Activated T-cell treated with anti-CD3 and anti-CD28 coated beads, Interleukin-2, amount 50 U/mL, for 72 hours (primary cell): ENCODE measurements around the gene POLR2H. TPM values are rescaled to one million over a fixed set of nuclear protein-coding genes. Genes with fewer than 3 reads are reported as not detected.

Source experiments
- ATAC-seq, 2 donors: fragments of 150-1000 bp; cut with Tn5 transposase; replicated peaks in 1 of 2; 2 replicates each; pipeline ENCODE4 v1.10.0; 2021; ENCODE audit warnings: moderate library complexity in 2 of 2, mild to moderate bottlenecking in 1 of 2
- DNase-seq, 2 donors: peaks; one replicate each; pipeline ENCODE4 v3.0.0; 2021 to 2022; ENCODE audit warnings: mixed read lengths in 1 of 2
- H3K27ac Mint-ChIP-seq: one replicate; pipeline ENCODE4 v1.8.0; 2022; ENCODE audit warnings: mild to moderate bottlenecking, moderate library complexity, mixed read lengths
- H3K27me3 Mint-ChIP-seq: one replicate; pipeline ENCODE4 v1.8.0; 2022; ENCODE audit warnings: low read depth, mixed read lengths
- H3K36me3 Mint-ChIP-seq, 2 donors: one replicate each; pipeline ENCODE4 v1.8.0; 2022; ENCODE audit warnings: mixed read lengths in 2 of 2, mild to moderate bottlenecking in 1 of 2; ENCODE audit not compliant: insufficient read depth in 2 of 2
- H3K4me1 Mint-ChIP-seq: one replicate; pipeline ENCODE4 v1.8.0; 2022; ENCODE audit warnings: low read depth, mixed read lengths
- H3K4me3 Mint-ChIP-seq, 2 donors: one replicate each; pipeline ENCODE4 v1.8.0; 2022; ENCODE audit warnings: mild to moderate bottlenecking in 2 of 2, mixed read lengths in 2 of 2, moderate library complexity in 2 of 2
- H3K9me3 Mint-ChIP-seq, 2 donors: one replicate each; pipeline ENCODE4 v1.8.0; 2022; ENCODE audit warnings: mixed read lengths in 2 of 2
- total RNA-seq, 2 donors: library from RNA; stranded (reverse); gene quantifications; one replicate each; pipeline ENCODE4 v1.2.3, GENCODE V29; 2022

Gene POLR2H
- total RNA-seq = 10 to 100 TPM; 86.9 to 93.6 TPM

GRCh38 chr3:184361532-184361931 is at the start of gene POLR2H, which contains the start of gene CLCN2:
TSS of gene POLR2H (plus strand) at chr3:184361710. CDS start at chr3:184363493, 1,783 bp downstream.
TSS of gene CLCN2 (minus strand) at chr3:184361605. CDS start at chr3:184361479, 126 bp downstream.
- H3K9me3 Mint-ChIP-seq = no peaks in the 10 kb centered on the region
- H3K27ac Mint-ChIP-seq = peak within 1 kb of the TSS; percentile 14
- H3K36me3 Mint-ChIP-seq = peaks cover 9 to 10% of the 10 kb centered on the region in 2 donors
- DNase-seq (peak; percentile 64 to 65), ATAC-seq (peak; percentile 51 to 54)
- H3K4me3 Mint-ChIP-seq = peak within 1 kb of the TSS; percentile 77 to 91
- H3K4me1 Mint-ChIP-seq = peaks cover 33% of the 10 kb centered on the region
- no peaks in the 10 kb centered on the region for H3K27me3 Mint-ChIP-seq

GRCh38 chr3:184314363-184314699 is 47.2 kb upstream of the POLR2H start, which contains the start of gene EIF4G1:
TSS of gene EIF4G1 (plus strand) at chr3:184314606. CDS start at chr3:184315797, 1,191 bp downstream.
- Mint-ChIP-seq H3K27me3 (no peaks in the 10 kb centered on the region), H3K27ac (peak within 1 kb of the TSS; percentile 90), H3K9me3 (no peaks in the 10 kb centered on the region), H3K4me1 (peaks cover 36% of the 10 kb centered on the region), H3K4me3 (peak within 1 kb of the TSS; percentile 82 to 92), H3K36me3 (peaks cover 13 to 23% of the 10 kb centered on the region in 2 donors)
- peak; percentile 91 to 96 for ATAC-seq
- peak; percentile 96 for DNase-seq

GRCh38 chr3:184314700-184315542 is 46.6 kb upstream of the POLR2H start:
- Mint-ChIP-seq H3K27me3 (no peaks in the 10 kb centered on the region), H3K4me3 (peak overlapping the region; percentile 80 to 92), H3K27ac (peak overlapping the region; percentile 90), H3K9me3 (no peaks in the 10 kb centered on the region), H3K36me3 (peaks cover 13 to 24% of the 10 kb centered on the region in 2 donors), H3K4me1 (peaks cover 41% of the 10 kb centered on the region)
- DNase-seq (peak; percentile 64 to 73), ATAC-seq (peak; percentile 52 to 60)

- no peaks in the 10 kb centered on the region for H3K27me3 Mint-ChIP-seq
- peak overlapping the region; percentile 79 to 80 for H3K4me3 Mint-ChIP-seq
- peak overlapping the region; percentile 90 for H3K27ac Mint-ChIP-seq
- H3K9me3 Mint-ChIP-seq = no peaks in the 10 kb centered on the region
- ATAC-seq (peak in 1 of 2 donors; percentile 3), DNase-seq (no peak)
- H3K36me3 Mint-ChIP-seq = peaks cover 13 to 21% of the 10 kb centered on the region in 2 donors
- H3K4me1 Mint-ChIP-seq = peaks cover 42% of the 10 kb centered on the region
Observed at GRCh38 chr3:184315543-184315867, 46.0 kb upstream of the POLR2H start.

- no peak for DNase-seq
- Mint-ChIP-seq H3K36me3 (peaks cover 17 to 26% of the 10 kb centered on the region in 2 donors), H3K4me1 (peaks cover 47% of the 10 kb centered on the region), H3K27me3 (no peaks in the 10 kb centered on the region), H3K4me3 (peak overlapping the region; percentile 79 to 80), H3K9me3 (no peaks in the 10 kb centered on the region), H3K27ac (peak overlapping the region; percentile 63)
- ATAC-seq = no peak
Observed at GRCh38 chr3:184315871-184316661, 45.4 kb upstream of the POLR2H start.

GRCh38 chr3:184316792-184317191 is 44.7 kb upstream of the POLR2H start:
- no peaks in the 10 kb centered on the region for H3K9me3 Mint-ChIP-seq
- H3K36me3 Mint-ChIP-seq = peaks cover 18 to 32% of the 10 kb centered on the region in 2 donors
- no peaks in the 10 kb centered on the region for H3K27me3 Mint-ChIP-seq
- peak overlapping the region; percentile 63 for H3K27ac Mint-ChIP-seq
- ATAC-seq (no peak), DNase-seq (no peak)
- peak overlapping the region; percentile 79 to 80 for H3K4me3 Mint-ChIP-seq
- H3K4me1 Mint-ChIP-seq = peaks cover 50% of the 10 kb centered on the region

GRCh38 chr3:184317201-184317600 is 44.3 kb upstream of the POLR2H start:
- Mint-ChIP-seq H3K27me3 (no peaks in the 10 kb centered on the region), H3K4me3 (peak overlapping the region; percentile 27 to 79), H3K36me3 (peaks cover 18 to 33% of the 10 kb centered on the region in 2 donors)

GRCh38 chr3:184320104-184320445 is 41.4 kb upstream of the POLR2H start:
- no peaks in the 10 kb centered on the region for H3K27me3 Mint-ChIP-seq

More at GRCh38 chr3:184317201-184317600, 44.3 kb upstream of the POLR2H start:
- ATAC-seq = no peak
- no peak for DNase-seq
- peak overlapping the region; percentile 43 for H3K27ac Mint-ChIP-seq
- no peaks in the 10 kb centered on the region for H3K9me3 Mint-ChIP-seq
- H3K4me1 Mint-ChIP-seq = peaks cover 50% of the 10 kb centered on the region

GRCh38 chr3:184321666-184322065 is 39.8 kb upstream of the POLR2H start:
- Mint-ChIP-seq H3K27me3 (no peaks in the 10 kb centered on the region), H3K27ac (no peak overlapping the region), H3K4me1 (peaks cover 55% of the 10 kb centered on the region), H3K4me3 (no peak overlapping the region), H3K36me3 (peaks cover 20 to 60% of the 10 kb centered on the region in 2 donors), H3K9me3 (no peaks in the 10 kb centered on the region)
- ATAC-seq (no peak), DNase-seq (no peak)

More at GRCh38 chr3:184320104-184320445, 41.4 kb upstream of the POLR2H start:
- peaks cover 58% of the 10 kb centered on the region for H3K4me1 Mint-ChIP-seq
- no peaks in the 10 kb centered on the region for H3K9me3 Mint-ChIP-seq
- DNase-seq (peak in 1 of 2 donors; percentile 51), ATAC-seq (peak; percentile 41 to 51)
- H3K27ac Mint-ChIP-seq = no peak overlapping the region
- H3K4me3 Mint-ChIP-seq = no peak overlapping the region
- peaks cover 23 to 54% of the 10 kb centered on the region in 2 donors for H3K36me3 Mint-ChIP-seq

- peaks cover 42% of the 10 kb centered on the region for H3K4me1 Mint-ChIP-seq
Observed at GRCh38 chr3:184322731-184323487, 38.6 kb upstream of the POLR2H start.

GRCh38 chr3:184323696-184324095 is 37.8 kb upstream of the POLR2H start:
- ATAC-seq (no peak), DNase-seq (no peak)
- H3K27me3 Mint-ChIP-seq = no peaks in the 10 kb centered on the region
- H3K27ac Mint-ChIP-seq = no peak overlapping the region
- peaks cover 43% of the 10 kb centered on the region for H3K4me1 Mint-ChIP-seq
- H3K36me3 Mint-ChIP-seq = peaks cover 24 to 64% of the 10 kb centered on the region in 2 donors
- no peak overlapping the region for H3K4me3 Mint-ChIP-seq
- H3K9me3 Mint-ChIP-seq = no peaks in the 10 kb centered on the region

More at GRCh38 chr3:184322731-184323487, 38.6 kb upstream of the POLR2H start:
- ATAC-seq (no peak), DNase-seq (no peak)
- H3K4me3 Mint-ChIP-seq = no peak overlapping the region
- no peaks in the 10 kb centered on the region for H3K27me3 Mint-ChIP-seq
- no peaks in the 10 kb centered on the region for H3K9me3 Mint-ChIP-seq
- H3K36me3 Mint-ChIP-seq = peaks cover 21 to 62% of the 10 kb centered on the region in 2 donors
- no peak overlapping the region for H3K27ac Mint-ChIP-seq

GRCh38 chr3:184325269-184325668 is 36.2 kb upstream of the POLR2H start:
- ATAC-seq (no peak), DNase-seq (no peak)
- Mint-ChIP-seq H3K27me3 (no peaks in the 10 kb centered on the region), H3K4me1 (peaks cover 45% of the 10 kb centered on the region), H3K36me3 (peaks cover 28 to 69% of the 10 kb centered on the region in 2 donors), H3K4me3 (no peak overlapping the region), H3K9me3 (no peaks in the 10 kb centered on the region), H3K27ac (peak overlapping the region; percentile 72)
